HG02938 (cell line): ENCODE data around the gene TTLL12.

ENCODE experiments used
- ATAC-seq: cut with Tn5 transposase; IDR thresholded peaks from one replicate; pipeline ENCODE4 v1.9.1; 2021; ENCODE audit warnings: mild to moderate bottlenecking, moderate library complexity; ENCODE audit not compliant: unreplicated experiment

The TTLL12 gene

DNA sequence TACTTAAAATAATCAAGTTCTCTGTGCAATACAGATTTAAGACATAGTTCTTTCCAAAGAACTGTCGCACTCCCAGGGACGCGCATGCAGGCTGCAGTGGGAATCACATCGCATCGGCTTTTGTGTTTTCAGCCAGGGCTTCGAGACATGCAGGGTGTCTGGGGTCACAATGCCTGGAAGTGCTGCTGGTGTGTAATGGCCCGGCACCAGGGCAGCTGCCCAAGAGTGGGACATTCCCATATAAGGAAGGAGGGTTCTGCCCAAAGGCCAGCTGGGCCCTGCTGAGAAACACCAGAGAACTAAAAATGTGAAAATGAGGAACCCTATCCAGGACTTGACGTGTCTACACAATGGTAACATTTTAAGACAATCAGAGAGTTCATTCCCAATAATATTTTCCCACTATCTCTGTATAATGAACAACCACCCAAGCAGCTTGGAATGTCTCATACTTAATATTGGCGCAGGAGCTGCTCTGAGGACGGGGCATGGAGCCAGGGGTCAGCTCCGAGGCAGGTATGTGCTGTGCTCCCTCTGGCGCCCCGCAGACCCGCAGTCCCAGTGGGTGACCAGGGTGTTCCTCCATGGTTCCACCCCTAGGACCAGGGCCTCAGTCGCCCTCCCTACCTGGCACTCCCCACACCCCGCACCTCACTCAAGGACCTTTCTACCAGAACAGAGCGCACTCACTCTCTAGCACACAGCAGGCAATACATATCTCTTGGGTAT, 55.0 kb downstream of the TTLL12 start:
- no peak for ATAC-seq

DNA sequence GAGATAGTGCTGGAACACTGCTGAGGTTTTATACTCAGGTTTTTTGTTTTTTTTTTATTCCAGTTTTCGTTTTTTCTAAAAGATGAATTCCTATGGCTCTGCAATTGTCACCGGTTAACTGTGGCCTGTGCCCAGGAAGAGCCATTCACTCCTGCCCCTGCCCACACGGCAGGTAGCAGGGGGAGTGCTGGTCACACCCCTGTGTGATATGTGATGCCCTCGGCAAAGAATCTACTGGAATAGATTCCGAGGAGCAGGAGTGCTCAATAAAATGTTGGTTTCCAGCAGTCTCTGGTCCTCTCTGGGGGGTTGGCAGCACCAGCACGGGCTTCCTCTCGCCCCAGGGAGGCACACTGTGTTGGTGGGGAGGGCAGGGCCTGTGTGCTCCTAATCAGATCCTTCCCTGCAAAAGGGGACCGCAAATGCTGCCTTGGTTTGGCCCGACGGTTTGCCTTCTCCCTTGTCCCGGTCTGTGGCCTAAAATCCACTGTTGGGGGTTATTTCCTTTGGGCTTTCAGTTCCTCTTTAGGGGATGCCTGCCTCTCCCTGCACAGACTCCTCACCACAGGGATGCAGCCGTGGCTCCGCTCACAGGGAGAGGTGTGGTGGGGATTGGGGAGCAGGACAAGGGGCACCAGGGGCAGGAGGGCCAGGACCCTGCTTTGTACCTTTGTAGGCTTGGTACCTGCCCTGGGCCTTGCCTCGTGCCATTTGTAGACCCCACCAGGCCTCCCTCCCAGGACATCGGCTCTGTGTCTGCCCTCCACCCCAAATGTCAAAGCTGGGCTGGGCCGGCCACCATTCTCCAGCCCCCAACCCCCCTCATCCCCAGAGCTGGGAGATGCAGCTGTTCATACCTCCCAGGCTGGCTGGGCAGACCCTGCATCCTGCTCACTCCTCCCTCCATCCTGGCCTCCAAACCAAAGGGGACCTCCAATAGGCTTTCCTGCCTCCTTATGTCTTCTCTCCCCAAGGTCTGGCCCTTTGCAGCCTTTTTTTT, 57.2 kb downstream of the TTLL12 start:
- ATAC-seq: no peak

DNA sequence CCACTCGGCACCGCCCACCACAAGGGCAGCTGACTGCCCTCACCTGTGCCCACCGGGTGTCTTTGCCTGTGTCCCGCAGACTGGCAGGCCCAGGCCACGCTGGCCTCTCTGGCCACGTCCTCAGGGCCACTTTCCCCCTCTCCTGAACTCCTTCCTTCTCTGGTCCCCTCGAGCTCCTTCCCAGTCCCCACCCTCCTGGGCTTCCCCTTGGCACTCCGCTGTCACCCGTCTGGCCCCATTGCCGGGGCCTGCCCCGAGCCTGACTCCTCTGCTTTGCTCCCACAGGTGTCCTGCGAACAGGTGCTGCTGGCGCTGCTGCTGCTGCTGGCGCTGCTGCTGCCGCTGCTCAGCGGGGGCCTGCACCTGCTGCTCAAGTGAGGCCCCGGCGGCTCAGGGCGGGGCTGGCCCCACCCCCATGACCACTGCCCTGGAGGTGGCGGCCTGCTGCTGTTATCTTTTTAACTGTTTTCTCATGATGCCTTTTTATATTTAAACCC, 58.0 kb downstream of the TTLL12 start:
- no peak for ATAC-seq

DNA sequence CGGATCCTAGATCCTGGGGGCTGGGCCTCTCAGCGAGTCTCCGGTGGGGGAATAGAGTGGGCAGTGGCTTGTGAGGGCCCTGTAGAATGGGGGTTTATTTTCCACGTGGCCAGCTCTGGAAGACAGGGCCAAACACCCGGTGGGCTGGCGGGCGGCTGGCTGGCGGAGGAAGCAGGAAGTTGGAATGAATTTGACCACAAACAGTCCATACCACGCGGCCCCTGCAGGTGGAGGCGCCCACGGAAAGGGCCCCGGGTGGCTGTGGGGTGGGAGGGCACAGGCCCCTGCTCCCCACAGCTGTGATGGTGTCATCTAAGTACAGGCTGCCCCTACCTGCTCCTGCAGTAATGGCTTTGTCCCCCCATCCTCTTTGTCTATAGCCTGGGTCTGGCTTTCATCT, 58.8 kb downstream of the TTLL12 start:
- no peak for ATAC-seq

DNA sequence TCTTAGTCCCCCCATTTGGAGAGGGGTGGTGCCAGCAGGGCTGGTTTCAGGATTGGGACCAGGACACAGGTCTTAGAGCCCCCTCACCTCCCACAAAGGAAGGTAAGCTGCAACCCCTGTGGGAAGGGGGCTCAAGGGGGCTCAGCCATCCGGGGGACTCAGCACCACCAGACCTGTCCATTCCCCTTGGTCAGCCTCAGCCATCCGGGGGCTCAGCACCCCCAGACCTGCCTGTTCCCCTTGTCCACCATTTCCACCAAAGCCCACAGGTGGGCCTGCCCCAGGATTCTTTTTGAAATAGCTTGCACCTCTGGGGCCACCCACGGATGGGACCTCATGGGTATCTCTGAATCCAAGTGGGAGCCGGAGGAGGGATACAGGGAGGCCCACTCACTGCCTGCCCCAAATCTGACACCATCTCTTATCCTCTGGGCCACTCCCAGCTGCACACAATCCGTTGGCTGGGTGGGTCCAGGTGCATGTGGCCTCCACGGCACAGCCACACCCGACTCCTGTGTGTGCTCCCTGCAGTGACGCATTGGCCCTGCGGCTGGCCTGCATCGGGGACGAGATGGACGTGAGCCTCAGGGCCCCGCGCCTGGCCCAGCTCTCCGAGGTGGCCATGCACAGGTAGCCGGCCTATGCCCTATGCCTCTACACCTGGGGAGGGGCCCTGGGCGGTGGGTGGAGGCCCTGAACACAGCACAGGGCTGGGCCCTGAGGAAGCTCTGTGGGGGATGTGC, 59.6 kb downstream of the TTLL12 start:
- no peak for ATAC-seq

DNA sequence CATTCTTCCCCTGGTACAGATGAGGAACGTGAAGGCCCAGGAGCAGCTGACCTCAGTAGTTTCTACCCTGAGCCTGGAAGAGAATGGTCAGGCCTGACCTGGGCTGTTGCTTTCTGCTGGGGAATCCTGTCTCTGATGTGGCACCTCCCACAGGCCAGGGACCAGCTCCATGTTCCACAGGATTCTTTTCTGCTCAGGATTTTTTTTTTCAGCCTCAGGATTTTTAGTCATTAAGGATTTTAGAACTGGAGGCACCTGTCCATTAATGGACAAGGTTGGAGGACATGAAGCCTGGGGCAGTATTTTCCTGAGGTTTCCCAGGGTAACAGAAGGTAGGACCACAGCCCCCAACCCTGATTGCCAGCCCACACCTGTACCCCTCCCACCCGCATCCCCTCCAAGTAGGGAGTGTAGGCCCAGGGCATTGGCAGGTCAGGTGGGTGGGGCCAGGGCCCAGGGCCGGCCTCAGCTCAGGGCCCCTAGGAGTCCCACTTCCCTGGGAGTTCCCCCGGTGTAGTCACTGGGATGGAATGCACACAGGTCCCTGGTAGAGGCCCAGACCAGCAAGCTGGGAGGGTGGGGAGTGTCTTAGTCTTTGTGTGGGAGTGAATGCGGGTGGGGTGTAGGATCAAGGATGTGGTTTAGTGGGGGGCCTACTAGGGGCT, 60.3 kb downstream of the TTLL12 start:
- ATAC-seq: no peak

DNA sequence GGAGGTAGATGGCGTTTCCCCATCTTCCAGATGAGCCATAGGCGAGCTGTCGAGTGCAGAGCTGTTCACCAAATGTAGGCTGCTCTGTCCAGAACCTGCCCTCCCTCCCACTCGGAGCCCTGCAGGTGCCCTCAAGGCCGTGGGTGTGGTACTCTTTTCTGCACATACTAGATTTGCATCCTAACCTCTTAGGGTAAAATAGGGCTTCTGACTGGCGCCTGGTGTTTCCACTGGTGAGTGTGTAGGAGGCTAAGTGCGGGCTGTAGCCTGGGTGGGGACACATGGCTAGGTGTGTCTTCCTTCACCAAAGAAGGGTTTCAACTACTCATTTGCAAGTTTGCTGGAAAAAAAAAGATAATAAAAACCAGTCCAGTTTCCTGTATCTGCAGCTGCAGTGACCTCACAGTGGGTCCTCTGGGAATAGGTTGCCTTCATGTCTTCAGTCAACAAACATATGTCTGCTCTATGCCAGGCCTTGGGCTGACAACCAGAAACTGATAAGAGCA, 67.9 kb downstream of the TTLL12 start:
- no peak for ATAC-seq

DNA sequence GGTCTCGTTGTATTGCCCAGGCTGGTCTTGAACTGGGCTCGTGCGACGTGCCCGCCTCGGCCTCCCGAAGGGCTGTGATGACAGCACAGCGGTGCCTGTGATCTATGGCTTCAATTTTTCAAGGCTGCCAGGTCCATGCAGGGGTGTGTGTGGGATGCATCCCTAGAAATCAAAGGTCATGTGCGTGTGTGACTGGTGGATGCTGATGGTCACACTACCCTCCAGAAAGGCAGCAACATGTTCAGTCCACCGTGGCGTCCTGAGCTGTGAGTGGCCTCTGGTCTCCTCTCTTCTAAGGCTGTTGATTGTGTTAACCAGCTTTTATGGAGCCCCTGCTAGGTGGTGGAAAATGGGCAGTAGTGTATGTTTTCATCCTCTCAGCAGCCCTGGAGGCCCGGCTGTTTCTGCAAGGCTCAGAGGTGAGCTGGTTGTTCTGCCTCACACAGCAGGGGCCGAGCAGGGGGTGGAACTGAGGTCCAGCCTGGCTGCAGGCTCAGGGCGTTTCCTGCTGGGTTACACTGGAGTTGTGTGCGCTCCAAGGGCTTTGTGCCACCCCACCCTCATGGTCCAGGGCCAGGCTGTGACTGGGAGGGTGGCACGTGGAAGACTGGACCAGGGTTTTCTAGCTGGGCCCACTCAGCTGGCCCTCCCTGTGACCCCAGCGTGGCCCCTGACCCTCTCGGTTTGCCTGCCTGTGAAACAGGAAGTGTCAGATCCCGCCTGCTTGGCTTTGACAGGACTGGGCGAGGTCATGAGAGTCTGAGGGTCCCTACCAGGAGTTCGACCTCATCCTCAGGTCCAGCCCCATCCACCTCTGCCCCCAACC, 68.7 kb downstream of the TTLL12 start:
- no peak for ATAC-seq

DNA sequence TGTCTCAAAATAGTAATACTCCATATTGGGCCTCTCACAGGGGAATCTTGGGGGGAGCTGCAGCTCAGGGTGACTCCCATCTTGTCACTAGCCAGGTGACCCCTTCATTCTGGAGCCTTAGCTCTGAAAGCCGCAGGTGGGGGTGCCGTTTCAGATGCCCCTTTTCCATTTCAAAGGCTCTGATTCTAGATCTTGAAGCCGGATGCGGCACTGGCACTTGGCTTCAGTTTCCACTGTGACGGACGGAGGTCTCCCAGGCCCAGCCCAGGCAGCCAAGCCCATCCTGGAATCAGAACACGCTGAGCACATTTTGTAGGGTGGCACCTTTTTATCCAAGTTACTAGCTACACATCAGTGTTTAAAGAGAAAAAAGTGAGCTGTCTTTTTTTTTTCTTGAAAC, 70.0 kb downstream of the TTLL12 start:
- no peak for ATAC-seq
